Bronchial epithelial cell (primary cell): ENCODE data around the gene SPATS2L. TPM values are rescaled to one million over a fixed set of nuclear protein-coding genes. Genes with fewer than 3 reads are reported as not detected.

Source experiments
- DNase-seq: peaks from one replicate; pipeline ENCODE4 v3.0.0-alpha.2; 2010; ENCODE audit warnings: low read depth
- FAIRE-seq: peaks from 2 replicates; lab custom pipeline; 2011; peaks lifted over from hg19 to GRCh38; lab: Jason Lieb, UNC
- H3K27me3 ChIP-seq: 2 replicates; pipeline ENCODE4 v1.5.1; 2011; ENCODE audit warnings: low read length; ENCODE audit not compliant: control insufficient read depth, insufficient read depth
- H3K36me3 ChIP-seq: 2 replicates; pipeline ENCODE4 v1.5.1; 2011; ENCODE audit warnings: low read length; ENCODE audit not compliant: control insufficient read depth, insufficient read depth
- H3K4me3 ChIP-seq: 2 replicates; pipeline ENCODE4 v1.5.1; 2011; ENCODE audit warnings: mild to moderate bottlenecking, low read depth, low read length, control low read depth
- total RNA-seq: library from RNA; depleted of rRNA; stranded (reverse); fragments of >200 nt; gene quantifications from 2 replicates; pipeline ENCODE4 v1.2.1, GENCODE V29; 2014
- TF ChIP-seq, protein P1 (sequence below): IDR thresholded peaks from 2 replicates; pipeline ENCODE4 v1.5.1; 2011; ENCODE audit warnings: mild to moderate bottlenecking, moderate library complexity, low read length, control low read depth, inconsistent platforms; ENCODE audit not compliant: insufficient read depth, severe bottlenecking

The SPATS2L gene
- total RNA-seq, 1 donor from 2014 or later: 37.6 TPM

- H3K27me3 ChIP-seq: no peaks in the 10 kb centered on the region
- TF ChIP-seq, protein P1, sequence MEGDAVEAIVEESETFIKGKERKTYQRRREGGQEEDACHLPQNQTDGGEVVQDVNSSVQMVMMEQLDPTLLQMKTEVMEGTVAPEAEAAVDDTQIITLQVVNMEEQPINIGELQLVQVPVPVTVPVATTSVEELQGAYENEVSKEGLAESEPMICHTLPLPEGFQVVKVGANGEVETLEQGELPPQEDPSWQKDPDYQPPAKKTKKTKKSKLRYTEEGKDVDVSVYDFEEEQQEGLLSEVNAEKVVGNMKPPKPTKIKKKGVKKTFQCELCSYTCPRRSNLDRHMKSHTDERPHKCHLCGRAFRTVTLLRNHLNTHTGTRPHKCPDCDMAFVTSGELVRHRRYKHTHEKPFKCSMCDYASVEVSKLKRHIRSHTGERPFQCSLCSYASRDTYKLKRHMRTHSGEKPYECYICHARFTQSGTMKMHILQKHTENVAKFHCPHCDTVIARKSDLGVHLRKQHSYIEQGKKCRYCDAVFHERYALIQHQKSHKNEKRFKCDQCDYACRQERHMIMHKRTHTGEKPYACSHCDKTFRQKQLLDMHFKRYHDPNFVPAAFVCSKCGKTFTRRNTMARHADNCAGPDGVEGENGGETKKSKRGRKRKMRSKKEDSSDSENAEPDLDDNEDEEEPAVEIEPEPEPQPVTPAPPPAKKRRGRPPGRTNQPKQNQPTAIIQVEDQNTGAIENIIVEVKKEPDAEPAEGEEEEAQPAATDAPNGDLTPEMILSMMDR: no peak
- no peak overlapping the region for H3K4me3 ChIP-seq
- peaks cover 10% of the 10 kb centered on the region for H3K36me3 ChIP-seq
- FAIRE-seq (no peak), DNase-seq (no peak)
These were observed 138.0 kb downstream of the SPATS2L start for GRCh38 chr2:200444530-200444929.

- no peak for FAIRE-seq
- TF ChIP-seq, protein P1: no peak
- Histone ChIP-seq H3K27me3 (no peaks in the 10 kb centered on the region), H3K36me3 (peaks cover 9% of the 10 kb centered on the region), H3K4me3 (no peak overlapping the region)
- no peak for DNase-seq
These were observed 138.8 kb downstream of the SPATS2L start for GRCh38 chr2:200445284-200445683.

- TF ChIP-seq, protein P1: no peak
- no peaks in the 10 kb centered on the region for H3K27me3 ChIP-seq
- no peak for FAIRE-seq
- no peak for DNase-seq
- H3K4me3 ChIP-seq: no peak overlapping the region
- peaks cover 5% of the 10 kb centered on the region for H3K36me3 ChIP-seq
These were observed 140.1 kb downstream of the SPATS2L start for GRCh38 chr2:200446612-200447011.

GRCh38 chr2:200447139-200447855 lies 140.8 kb downstream of the SPATS2L start:
- Histone ChIP-seq H3K27me3 (no peaks in the 10 kb centered on the region), H3K4me3 (no peak overlapping the region), H3K36me3 (peaks cover 4% of the 10 kb centered on the region)
- DNase-seq (no peak), FAIRE-seq (no peak)
- TF ChIP-seq, protein P1: no peak

- Histone ChIP-seq H3K27me3 (no peaks in the 10 kb centered on the region), H3K4me3 (no peak overlapping the region), H3K36me3 (peaks cover 2% of the 10 kb centered on the region)
- DNase-seq: no peak
- no peak for FAIRE-seq
- TF ChIP-seq, protein P1: no peak
These were observed 142.0 kb downstream of the SPATS2L start for GRCh38 chr2:200448455-200448854.

DNA sequence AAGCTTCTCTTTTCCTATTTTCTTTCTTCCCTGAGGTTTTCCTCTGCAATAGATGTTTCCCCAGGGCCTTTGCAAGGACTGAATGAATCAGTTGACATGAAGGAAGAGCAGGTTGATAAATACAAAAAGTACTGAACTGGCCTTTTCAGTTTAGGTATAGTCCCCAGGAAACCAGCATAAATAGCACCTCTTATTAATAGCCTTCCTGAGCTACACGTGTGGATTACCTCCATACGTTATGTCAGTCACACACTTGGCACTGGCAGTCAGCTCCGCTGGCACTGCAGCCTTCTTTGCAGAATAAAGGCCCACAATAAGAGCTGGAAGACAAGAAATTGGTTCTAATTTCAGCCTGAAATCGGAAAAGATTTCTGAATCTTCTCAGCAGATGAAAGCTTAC lies 142.7 kb downstream of the SPATS2L start:
- Histone ChIP-seq H3K4me3 (no peak overlapping the region), H3K36me3 (no peaks in the 10 kb centered on the region), H3K27me3 (no peaks in the 10 kb centered on the region)
- DNase-seq (no peak), FAIRE-seq (no peak)
- TF ChIP-seq, protein P1: no peak
